H9 (cell line): ENCODE data around the gene TERF2IP. TPM values are rescaled to one million over a fixed set of nuclear protein-coding genes. Genes with fewer than 3 reads are reported as not detected.

Experiments
- DNase-seq: peaks from one replicate; pipeline ENCODE4 v3.0.0-alpha.2; 2017
- H2AFZ ChIP-seq: one replicate; pipeline ENCODE4 v1.6.1; 2013; ENCODE audit warnings: mild to moderate bottlenecking, low read length, control low read depth, moderate library complexity
- H2AK5ac ChIP-seq: 2 replicates; pipeline ENCODE4 v1.6.1; 2013; ENCODE audit warnings: low read length, control low read depth, mixed read lengths; ENCODE audit not compliant: insufficient read length
- H2BK120ac ChIP-seq: one replicate; pipeline ENCODE4 v1.6.1; 2013; ENCODE audit warnings: low read depth, mild to moderate bottlenecking, low read length, control low read depth, inconsistent platforms; ENCODE audit not compliant: poor library complexity, severe bottlenecking
- H2BK12ac ChIP-seq: 2 replicates; pipeline ENCODE4 v1.6.1; 2013; ENCODE audit warnings: low read length, control low read depth, mixed read lengths, low read depth; ENCODE audit not compliant: insufficient read length
- H2BK15ac ChIP-seq: 2 replicates; pipeline ENCODE4 v1.6.1; 2013; ENCODE audit warnings: low read depth, low read length, control low read depth
- H2BK20ac ChIP-seq: one replicate; pipeline ENCODE4 v1.6.1; 2013; ENCODE audit warnings: low read depth, mild to moderate bottlenecking, low read length, control low read depth, inconsistent platforms; ENCODE audit not compliant: poor library complexity, severe bottlenecking
- H2BK5ac ChIP-seq: 2 replicates; pipeline ENCODE4 v1.6.1; 2013; ENCODE audit warnings: low read length, control low read depth, mixed read lengths; ENCODE audit not compliant: insufficient read length
- H3K14ac ChIP-seq: 2 replicates; pipeline ENCODE4 v1.6.1; 2013; ENCODE audit warnings: low read length, control low read depth; ENCODE audit not compliant: insufficient read depth
- H3K18ac ChIP-seq: 2 replicates; pipeline ENCODE4 v1.6.1; 2013; ENCODE audit warnings: low read depth, mild to moderate bottlenecking, mixed read lengths, low read length, control low read depth; ENCODE audit not compliant: insufficient read length
- H3K23ac ChIP-seq: 2 replicates; pipeline ENCODE4 v1.6.1; 2013; ENCODE audit warnings: low read length, control low read depth, mixed read lengths, low read depth; ENCODE audit not compliant: insufficient read length
- H3K23me2 ChIP-seq: 2 replicates; pipeline ENCODE4 v1.6.1; 2013; ENCODE audit warnings: low read depth, mild to moderate bottlenecking, mixed read lengths, low read length, control low read depth; ENCODE audit not compliant: insufficient read length, poor library complexity, severe bottlenecking
- H3K27ac ChIP-seq: 2 replicates; pipeline ENCODE4 v1.5.1; 2013; ENCODE audit warnings: low read length, control low read depth, mixed read lengths, low read depth; ENCODE audit not compliant: insufficient read length
- H3K27me3 ChIP-seq: 2 replicates; pipeline ENCODE4 v1.6.1; 2013; ENCODE audit warnings: low read length, control low read depth, inconsistent platforms; ENCODE audit not compliant: insufficient read depth
- H3K4ac ChIP-seq: 2 replicates; pipeline ENCODE4 v1.6.1; 2013; ENCODE audit warnings: low read depth, mild to moderate bottlenecking, control low read depth, inconsistent platforms, low read length, moderate library complexity
- H3K4me1 ChIP-seq: 2 replicates; pipeline ENCODE4 v1.6.1; 2013; ENCODE audit warnings: low read length, control low read depth, inconsistent platforms; ENCODE audit not compliant: insufficient read depth
- H3K4me2 ChIP-seq: 2 replicates; pipeline ENCODE4 v1.6.1; 2013; ENCODE audit warnings: low read length, control low read depth, mixed read lengths; ENCODE audit not compliant: insufficient read length, insufficient read depth
- H3K56ac ChIP-seq: 2 replicates; pipeline ENCODE4 v1.6.1; 2013; ENCODE audit warnings: low read depth, mild to moderate bottlenecking, mixed read lengths, low read length, control low read depth; ENCODE audit not compliant: insufficient read length
- H3K79me1 ChIP-seq: 2 replicates; pipeline ENCODE4 v1.6.1; 2013; ENCODE audit warnings: low read depth, mild to moderate bottlenecking, moderate library complexity, low read length, control low read depth, inconsistent platforms; ENCODE audit not compliant: insufficient read depth, poor library complexity, severe bottlenecking
- H3K79me2 ChIP-seq: 2 replicates; pipeline ENCODE4 v1.6.1; 2013; ENCODE audit warnings: low read length, control low read depth, inconsistent platforms; ENCODE audit not compliant: insufficient read depth
- H3K9ac ChIP-seq: 2 replicates; pipeline ENCODE4 v1.6.1; 2013; ENCODE audit warnings: low read length, control low read depth, mixed read lengths; ENCODE audit not compliant: insufficient read length; ENCODE audit errors: extremely low read depth
- H3K9me3 ChIP-seq: one replicate; pipeline ENCODE4 v1.6.1; 2013; ENCODE audit warnings: low read depth, low read length, inconsistent platforms; ENCODE audit not compliant: control insufficient read depth
- H3T11ph ChIP-seq: one replicate; pipeline ENCODE4 v1.6.1; 2013; ENCODE audit warnings: mild to moderate bottlenecking, low read length, control low read depth, inconsistent platforms
- H4K20me1 ChIP-seq: one replicate; pipeline ENCODE4 v1.6.1; 2013; ENCODE audit not compliant: control insufficient read depth, insufficient read length, insufficient read depth
- H4K5ac ChIP-seq: 2 replicates; pipeline ENCODE4 v1.6.1; 2013; ENCODE audit warnings: low read depth, mild to moderate bottlenecking, mixed read lengths, low read length, control low read depth; ENCODE audit not compliant: insufficient read length
- H4K8ac ChIP-seq: replicated peaks from 2 replicates; pipeline ENCODE4 v1.6.1; 2013; ENCODE audit warnings: low read length, control low read depth, mixed read lengths, low read depth; ENCODE audit not compliant: insufficient read length
- H4K91ac ChIP-seq: 2 replicates; pipeline ENCODE4 v1.6.1; 2013; ENCODE audit warnings: low read depth, mild to moderate bottlenecking, moderate library complexity, mixed read lengths, low read length, control low read depth; ENCODE audit not compliant: insufficient read length
- H3K27ac Mint-ChIP-seq, 3 experiments: 2 replicates in 2 of 3; 3 replicates in 1 of 3; pipeline ENCODE4 v1.8.0; 2020 to 2021; ENCODE audit warnings: mixed read lengths in 3 of 3, mild to moderate bottlenecking in 1 of 3, moderate library complexity in 1 of 3
- H3K27me3 Mint-ChIP-seq: 2 replicates; pipeline ENCODE4 v1.8.0; 2021; ENCODE audit warnings: low read depth, mild to moderate bottlenecking, moderate library complexity, mixed read lengths
- H3K36me3 Mint-ChIP-seq, 3 experiments: 2 replicates in 2 of 3; 3 replicates in 1 of 3; pipeline ENCODE4 v1.8.0; 2020 to 2021; ENCODE audit warnings: low read depth in 3 of 3, mixed read lengths in 3 of 3; ENCODE audit not compliant: insufficient read depth in 1 of 3
- H3K4me1 Mint-ChIP-seq, 2 experiments: 2 replicates each; pipeline ENCODE4 v1.8.0; 2020; ENCODE audit warnings: mixed read lengths in 2 of 2
- H3K4me3 Mint-ChIP-seq, 2 experiments: 2 replicates in 1 of 2; 3 replicates in 1 of 2; pipeline ENCODE4 v1.8.0; 2020 to 2021; ENCODE audit warnings: mild to moderate bottlenecking in 2 of 2, mixed read lengths in 2 of 2, moderate library complexity in 1 of 2
- H3K9me3 Mint-ChIP-seq, 2 experiments: 2 replicates in 1 of 2; 3 replicates in 1 of 2; pipeline ENCODE4 v1.8.0; 2020; ENCODE audit warnings: mild to moderate bottlenecking in 2 of 2, mixed read lengths in 2 of 2, moderate library complexity in 1 of 2
- CTCF ChIP-seq: fragments of 200-600 bp; sonication (generic); conservative IDR thresholded peaks from 3 replicates; pipeline ENCODE4 v1.8.0; 2021; ENCODE audit warnings: antibody characterized with exemption, mild to moderate bottlenecking
- WGBS: extraction: QIAGEN DNeasy Blood & Tissue Kit; methylation state at CpG from one replicate; pipeline ENCODE4 v1.1.7; 2013; ENCODE audit warnings: missing lambda C conversion rate, low lambda C conversion rate, mixed read lengths; ENCODE audit not compliant: insufficient read length; ENCODE audit errors: extremely low coverage; 5-methylcytosine and 5-hydroxymethylcytosine counted together
- total RNA-seq: library from RNA; stranded (reverse); gene quantifications from 2 replicates; pipeline ENCODE4 v1.2.1, GENCODE V29; 2021

TERF2IP gene
- total RNA-seq, 1 experiment from 2014 or later = 15.6 TPM

DNA sequence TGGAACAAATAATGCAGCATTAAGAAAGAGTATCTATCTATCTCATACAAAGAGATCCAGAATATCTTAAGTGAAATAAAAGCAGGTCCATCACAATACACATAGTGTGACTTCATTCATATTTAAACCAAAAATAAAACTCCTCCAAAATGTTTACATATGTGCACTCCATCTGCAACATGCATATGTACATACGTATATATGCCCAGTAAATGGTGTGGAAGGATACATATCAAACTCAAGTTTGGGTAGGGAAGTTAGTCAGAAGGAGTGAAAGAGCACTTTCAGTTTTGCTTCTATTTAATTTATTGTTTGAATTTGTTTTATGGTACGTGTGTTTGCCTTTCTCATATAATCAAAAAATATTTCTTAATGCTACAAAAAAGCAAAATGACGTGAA, 12.5 kb upstream of the TERF2IP start:
- H3K27me3 ChIP-seq = no peaks in the 10 kb centered on the region
- no peak overlapping the region for H3K23ac ChIP-seq
- peaks cover under 1% of the 10 kb centered on the region; the same call in 1 of the 2 replicates for H3K27me3 Mint-ChIP-seq
- no peak overlapping the region for H2BK12ac ChIP-seq
- no peaks in the 10 kb centered on the region for H3K23me2 ChIP-seq
- H3K14ac ChIP-seq = no peak overlapping the region
- H3K56ac ChIP-seq = no peak overlapping the region
- H2AFZ ChIP-seq = no peak overlapping the region
- TF ChIP-seq CTCF = no peak
- no peaks in the 10 kb centered on the region for H3K79me1 ChIP-seq
- no peak overlapping the region for H4K91ac ChIP-seq
- no peak overlapping the region for H3K4me2 ChIP-seq
- H3K9me3 ChIP-seq = no peaks in the 10 kb centered on the region
- H3K9ac ChIP-seq = no peak overlapping the region
- H4K20me1 ChIP-seq = no peaks in the 10 kb centered on the region
- H2BK20ac ChIP-seq = no peak overlapping the region
- H3K79me2 ChIP-seq = no peaks in the 10 kb centered on the region
- H3T11ph ChIP-seq = no peak overlapping the region
- H3K27ac ChIP-seq = no peak overlapping the region
- no peak overlapping the region for H2AK5ac ChIP-seq
- no peak for DNase-seq
- H2BK120ac ChIP-seq = no peak overlapping the region
- no peak overlapping the region for H4K5ac ChIP-seq
- no peak overlapping the region for H2BK15ac ChIP-seq
- H3K4me3 Mint-ChIP-seq = no peak overlapping the region
- no peak overlapping the region for H3K4ac ChIP-seq
- no peak overlapping the region for H3K18ac ChIP-seq
- H3K4me1 Mint-ChIP-seq = no peaks in the 10 kb centered on the region
- no peak overlapping the region for H3K27ac Mint-ChIP-seq
- H3K4me1 ChIP-seq = no peaks in the 10 kb centered on the region
- no peaks in the 10 kb centered on the region for H3K9me3 Mint-ChIP-seq
- no peak overlapping the region for H4K8ac ChIP-seq
- peaks cover 60 to 96% (median 87%) of the 10 kb centered on the region in 3 experiments for H3K36me3 Mint-ChIP-seq
- H2BK5ac ChIP-seq = no peak overlapping the region
- no CpG with 5 or more reads among the region's 3 CpGs for WGBS
